ENCODE data around the gene SLC22A8.

GRCh38 chr11:63015521-63016215 lies at the start of gene SLC22A8:
- TF ChIP-seq SP1 (IDR thresholded peaks at IDR 0.05) (no peak), ARNT (IDR thresholded peaks at IDR 0.05) (no peak), NFRKB (IDR thresholded peaks at IDR 0.05) (no peak)

All from HEK293T (cell line).